ENCODE data around the gene ADTRP. TPM values are rescaled to one million over a fixed set of nuclear protein-coding genes. Genes with fewer than 3 reads are reported as not detected.
A peak's percentile ranks its signal among the peaks of the same experiment; 100 is the strongest.
"Not testable (repeated sequence)": the region's sequence is repeated elsewhere in the genome, so short reads cannot be mapped to it uniquely, and the experiment has no call there.

ADTRP gene
- total and polyA plus RNA-seq, 2 experiments from 2014 or later = 1.3 to 2.6 TPM

DNA sequence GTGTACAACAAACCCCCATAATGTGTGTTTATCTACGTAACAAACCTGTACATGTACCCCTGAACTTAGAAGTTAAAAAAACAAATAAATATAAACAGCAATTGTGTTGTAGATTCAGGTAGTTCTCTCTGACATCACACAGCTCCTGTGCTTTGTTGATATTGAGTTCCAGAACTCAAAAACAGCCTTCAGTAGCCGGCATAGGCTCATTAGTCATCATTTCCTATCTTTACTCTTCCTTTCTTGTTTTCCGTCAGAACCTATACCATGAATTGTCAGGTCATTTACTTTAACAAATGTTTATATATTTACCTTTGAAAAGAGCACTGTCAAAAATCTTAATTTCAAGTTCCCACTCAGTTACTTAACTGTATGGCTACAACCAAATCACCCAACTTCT, 88.8 kb downstream of the ADTRP start:
- Histone ChIP-seq H3K27me3 (replicated peaks; ENCODE audit: insufficient read depth) (no peaks in the 10 kb centered on the region), H3K27ac (no peak overlapping the region), H2AFZ (no peak overlapping the region), H3K4me2 (ENCODE audit: unreplicated experiment) (no peak overlapping the region), H3K9ac (no peak overlapping the region), H3K36me3 (ENCODE audit: low read depth) (no peaks in the 10 kb centered on the region), H3K9me2 (ENCODE audit: insufficient read depth) (no peaks in the 10 kb centered on the region), H3F3A (ENCODE audit: insufficient read depth) (peaks cover 24% of the 10 kb centered on the region), H3K9me3 (ENCODE audit: low read depth) (no peaks in the 10 kb centered on the region), H3K4me1 (ENCODE audit: insufficient read depth) (peaks cover 15% of the 10 kb centered on the region), H4K20me1 (ENCODE audit: insufficient read depth) (no peaks in the 10 kb centered on the region), H3K79me2 (ENCODE audit: insufficient read depth) (no peaks in the 10 kb centered on the region), H3K4me3 (no peak overlapping the region)
- WGBS, 2 experiments (ENCODE audit: low coverage in 1 of 2, low lambda C conversion rate in 2 of 2, missing lambda C conversion rate in 2 of 2) = 93 to 96% methylated on average over 3 of the region's 3 CpGs
- TF ChIP-seq EZH2phosphoT487 (IDR thresholded peaks at IDR 0.05; ENCODE audit: insufficient read depth, low read depth) = no peak
- no peak for TF ChIP-seq EZH2 (IDR thresholded peaks at IDR 0.05; ENCODE audit: insufficient read depth, poor library complexity, severe bottlenecking)
- DNase-seq = no peak
- in situ Hi-C loops (cut with MboI) = no loop called here

GRCh38 chr6:11689400-11689799, 89.2 kb downstream of the ADTRP start:
- WGBS, 2 experiments (ENCODE audit: low coverage in 1 of 2, low lambda C conversion rate in 2 of 2, missing lambda C conversion rate in 2 of 2) = 52 to 54% methylated on average over 1 of the region's 1 CpG
- H3K36me3 ChIP-seq (ENCODE audit: low read depth); H4K20me1 ChIP-seq (ENCODE audit: insufficient read depth); H3K4me2 ChIP-seq (ENCODE audit: unreplicated experiment); H3K9me3 ChIP-seq (ENCODE audit: low read depth); H3K9ac ChIP-seq; H3K4me3 ChIP-seq; H3K27me3 ChIP-seq (replicated peaks; ENCODE audit: insufficient read depth); H3K79me2 ChIP-seq (ENCODE audit: insufficient read depth); H3K27ac ChIP-seq; H3K9me2 ChIP-seq (ENCODE audit: insufficient read depth); H2AFZ ChIP-seq; DNase-seq; in situ Hi-C loops (cut with MboI): not testable (repeated sequence)
- H3K4me1 ChIP-seq (ENCODE audit: insufficient read depth) = peaks cover 15% of the 10 kb centered on the region
- H3F3A ChIP-seq (ENCODE audit: insufficient read depth) = peaks cover 28% of the 10 kb centered on the region

GRCh38 chr6:11688425-11688709, 90.2 kb downstream of the ADTRP start:
- Histone ChIP-seq H3K9me3 (ENCODE audit: low read depth) (no peaks in the 10 kb centered on the region), H3K27me3 (replicated peaks; ENCODE audit: insufficient read depth) (no peaks in the 10 kb centered on the region), H3K4me2 (ENCODE audit: unreplicated experiment) (no peak overlapping the region), H3K36me3 (ENCODE audit: low read depth) (no peaks in the 10 kb centered on the region), H3K9me2 (ENCODE audit: insufficient read depth) (no peaks in the 10 kb centered on the region), H3K4me1 (ENCODE audit: insufficient read depth) (peaks cover 15% of the 10 kb centered on the region), H3K79me2 (ENCODE audit: insufficient read depth) (no peaks in the 10 kb centered on the region), H3K27ac (no peak overlapping the region), H4K20me1 (ENCODE audit: insufficient read depth) (no peaks in the 10 kb centered on the region), H3F3A (ENCODE audit: insufficient read depth) (peaks cover 29% of the 10 kb centered on the region), H3K4me3 (no peak overlapping the region), H2AFZ (no peak overlapping the region), H3K9ac (no peak overlapping the region)
- in situ Hi-C loops (cut with MboI) = no loop called here
- no peak for DNase-seq
- TF ChIP-seq EZH2 (IDR thresholded peaks at IDR 0.05; ENCODE audit: insufficient read depth, poor library complexity, severe bottlenecking) (no peak), EZH2phosphoT487 (IDR thresholded peaks at IDR 0.05; ENCODE audit: insufficient read depth, low read depth) (no peak)
- 18 to 32% methylated on average over 1 of the region's 1 CpG for WGBS, 2 experiments (ENCODE audit: low coverage in 1 of 2, low lambda C conversion rate in 2 of 2, missing lambda C conversion rate in 2 of 2)

DNA sequence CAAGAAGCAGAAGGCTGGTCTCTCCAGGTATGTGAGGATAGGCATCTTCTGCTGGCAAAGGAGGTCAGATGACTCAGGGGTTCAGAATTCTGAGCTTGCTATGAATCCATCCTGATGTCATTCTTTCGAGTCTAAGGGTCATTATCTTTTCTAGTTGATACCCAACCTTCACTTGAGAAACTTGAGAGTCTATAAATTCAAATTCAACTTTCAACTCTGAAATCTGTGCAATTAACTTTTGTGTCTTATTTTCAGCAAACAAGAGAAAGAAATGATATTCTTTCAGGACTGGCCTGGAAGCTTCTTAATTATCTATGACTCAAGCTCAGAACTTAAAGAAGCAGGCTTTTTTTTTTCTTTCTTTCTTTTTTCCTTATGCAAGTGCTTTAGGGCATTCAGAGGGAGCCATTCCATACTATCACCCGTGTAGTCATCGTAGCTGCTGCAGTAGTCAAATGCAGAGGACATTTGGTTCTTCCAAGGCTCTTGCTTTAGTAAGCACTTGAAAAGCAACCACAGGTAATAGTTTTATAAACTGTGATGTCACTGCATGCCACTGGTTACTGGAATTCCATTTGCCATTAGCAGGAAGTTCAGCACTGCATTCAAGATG, 93.0 kb downstream of the ADTRP start:
- in situ Hi-C loops (cut with MboI) = no loop called here
- peak overlapping the region; percentile 17 for H3K4me2 ChIP-seq (ENCODE audit: unreplicated experiment)
- H3K27ac ChIP-seq = peak overlapping the region; percentile 11
- no peak overlapping the region for H3K9ac ChIP-seq
- H3K9me3 ChIP-seq (ENCODE audit: low read depth) = no peaks in the 10 kb centered on the region
- no peaks in the 10 kb centered on the region for H4K20me1 ChIP-seq (ENCODE audit: insufficient read depth)
- H3K79me2 ChIP-seq (ENCODE audit: insufficient read depth) = no peaks in the 10 kb centered on the region
- peaks cover 15% of the 10 kb centered on the region for H3K4me1 ChIP-seq (ENCODE audit: insufficient read depth)
- no peak overlapping the region for H3K4me3 ChIP-seq
- peaks cover 29% of the 10 kb centered on the region for H3F3A ChIP-seq (ENCODE audit: insufficient read depth)
- H3K36me3 ChIP-seq (ENCODE audit: low read depth) = no peaks in the 10 kb centered on the region
- H2AFZ ChIP-seq = peak overlapping the region; percentile 0; the same call in 1 of the 2 replicates
- DNase-seq = peak; percentile 73
- no peaks in the 10 kb centered on the region for H3K9me2 ChIP-seq (ENCODE audit: insufficient read depth)
- 49 to 55% methylated on average over 3 of the region's 3 CpGs for WGBS, 2 experiments (ENCODE audit: low coverage in 1 of 2, low lambda C conversion rate in 2 of 2, missing lambda C conversion rate in 2 of 2)
- no peak for TF ChIP-seq EZH2 (IDR thresholded peaks at IDR 0.05; ENCODE audit: insufficient read depth, poor library complexity, severe bottlenecking)
- no peak for TF ChIP-seq EZH2phosphoT487 (IDR thresholded peaks at IDR 0.05; ENCODE audit: insufficient read depth, low read depth)
- no peaks in the 10 kb centered on the region for H3K27me3 ChIP-seq (replicated peaks; ENCODE audit: insufficient read depth)

DNA sequence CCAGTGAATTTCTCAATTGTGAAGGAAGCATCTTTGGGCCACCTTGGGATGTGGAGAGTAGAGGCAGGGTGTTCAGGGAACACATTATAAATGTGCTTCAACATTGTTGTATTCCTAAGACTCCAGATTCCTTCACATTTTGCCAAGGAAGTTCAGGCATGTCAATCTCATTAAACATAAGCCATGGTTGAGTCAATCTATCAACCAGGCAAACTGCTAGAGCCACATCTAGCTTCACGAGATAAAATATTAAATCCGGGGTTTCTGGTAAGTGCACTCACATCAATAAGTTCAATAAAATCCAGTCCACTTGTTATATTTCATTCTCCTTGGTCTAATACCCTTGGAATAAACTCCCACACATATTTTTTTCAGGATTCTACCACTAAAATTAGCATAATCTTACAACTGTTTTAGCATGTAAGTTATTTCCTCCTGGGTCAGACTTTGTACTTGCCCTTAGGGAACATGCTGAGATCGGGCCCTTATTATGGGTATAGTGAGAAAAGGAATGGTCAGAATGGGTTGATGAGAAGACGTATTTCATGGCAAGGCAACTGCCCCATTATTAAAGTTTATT, 93.6 kb downstream of the ADTRP start:
- Histone ChIP-seq H3K9ac (no peak overlapping the region), H3K9me3 (ENCODE audit: low read depth) (no peaks in the 10 kb centered on the region), H3F3A (ENCODE audit: insufficient read depth) (peaks cover 29% of the 10 kb centered on the region), H4K20me1 (ENCODE audit: insufficient read depth) (no peaks in the 10 kb centered on the region), H3K4me3 (no peak overlapping the region), H3K79me2 (ENCODE audit: insufficient read depth) (no peaks in the 10 kb centered on the region), H3K4me1 (ENCODE audit: insufficient read depth) (peaks cover 15% of the 10 kb centered on the region), H3K9me2 (ENCODE audit: insufficient read depth) (no peaks in the 10 kb centered on the region), H3K27me3 (replicated peaks; ENCODE audit: insufficient read depth) (no peaks in the 10 kb centered on the region), H3K4me2 (ENCODE audit: unreplicated experiment) (no peak overlapping the region), H3K36me3 (ENCODE audit: low read depth) (no peaks in the 10 kb centered on the region), H2AFZ (no peak overlapping the region), H3K27ac (no peak overlapping the region; the same call in 1 of the 2 replicates)
- in situ Hi-C loops (cut with MboI) = no loop called here
- TF ChIP-seq EZH2 (IDR thresholded peaks at IDR 0.05; ENCODE audit: insufficient read depth, poor library complexity, severe bottlenecking) (no peak), EZH2phosphoT487 (IDR thresholded peaks at IDR 0.05; ENCODE audit: insufficient read depth, low read depth) (no peak)
- WGBS, 2 experiments (ENCODE audit: low coverage in 1 of 2, low lambda C conversion rate in 2 of 2, missing lambda C conversion rate in 2 of 2) = 77 to 82% methylated on average over 4 of the region's 4 CpGs
- no peak for DNase-seq
